Globus pallidus (tissue), 1 donor: ENCODE data around the gene NSL1.
"Not testable (repeated sequence)": the region's sequence is repeated elsewhere in the genome, so short reads cannot be mapped to it uniquely, and the experiment has no call there.

Source experiments
- DNase-seq: peaks from one replicate; pipeline ENCODE4 v3.0.0-alpha.2; 2015; ENCODE audit warnings: low spot score

The NSL1 gene

DNA sequence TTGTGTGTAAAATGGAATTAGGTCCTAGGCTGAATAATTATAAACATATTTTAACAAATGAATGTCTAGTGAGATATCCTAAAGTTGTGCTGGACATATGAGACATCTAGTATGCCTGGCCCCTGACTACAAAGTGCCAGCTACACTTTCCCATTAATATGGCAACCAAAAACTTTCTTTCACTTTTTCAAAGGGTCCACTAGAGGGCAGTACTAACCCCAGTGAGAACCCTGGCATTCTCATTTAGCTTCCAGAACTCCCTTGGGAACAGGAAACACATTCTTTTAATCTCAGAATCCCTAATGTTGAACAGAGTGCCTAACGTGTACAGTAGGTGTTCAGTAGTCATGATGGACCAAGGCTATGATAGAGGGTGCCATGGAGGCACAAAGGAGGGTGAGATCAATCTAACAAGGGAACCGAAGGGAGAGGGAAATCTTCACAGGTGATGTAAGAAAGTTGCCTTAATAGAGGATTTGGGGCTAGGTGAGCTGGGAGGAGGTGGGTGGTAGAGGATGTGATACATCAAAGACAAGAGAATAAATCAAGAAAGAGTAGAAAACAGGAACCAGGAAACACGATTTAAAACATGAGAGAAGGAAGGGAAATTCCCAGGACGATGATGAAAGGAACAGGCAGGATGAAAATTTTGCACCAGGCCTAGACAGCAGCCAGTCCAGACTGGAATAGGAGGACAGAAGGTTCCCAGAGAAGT, 41.6 kb downstream of the NSL1 start:
- DNase-seq, result peak; percentile 65

DNA sequence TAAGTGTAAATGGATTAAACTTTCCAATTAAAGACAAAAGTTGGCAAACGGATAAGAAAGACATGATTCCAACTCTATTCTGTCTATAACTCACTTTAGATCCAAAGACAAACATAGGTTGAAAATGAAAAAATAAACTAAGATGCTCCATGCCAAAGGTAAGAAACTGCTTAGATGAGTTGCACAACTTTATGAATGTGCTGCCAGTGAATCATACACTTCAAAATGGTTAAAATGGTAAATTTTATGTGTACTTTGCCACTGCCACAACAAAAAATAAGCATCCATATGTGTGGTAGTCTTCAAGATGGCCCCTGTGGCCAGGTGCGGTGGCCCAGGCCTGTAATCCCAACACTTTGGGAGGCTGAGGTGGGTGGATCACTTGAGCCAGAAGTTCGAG, 45.0 kb downstream of the NSL1 start:
- no peak for DNase-seq

DNA sequence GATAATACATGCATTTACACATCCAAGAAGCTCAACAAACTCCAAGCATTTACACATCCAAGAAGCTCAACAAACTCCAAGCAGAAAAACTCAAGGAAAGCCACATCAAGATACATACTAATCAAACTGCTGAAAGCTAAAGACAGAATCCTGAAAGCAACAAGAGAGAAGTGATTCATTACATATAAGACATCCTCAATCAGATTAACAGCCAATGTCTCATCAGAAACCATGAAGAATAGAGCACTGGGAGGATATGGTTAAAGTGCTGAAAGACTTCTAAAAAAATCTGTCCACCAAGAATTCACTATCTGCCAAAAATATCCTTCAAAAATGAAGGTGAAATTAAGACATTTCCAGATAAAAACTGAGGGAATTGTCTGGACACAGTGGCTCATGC, 46.3 kb downstream of the NSL1 start:
- no peak for DNase-seq

DNA sequence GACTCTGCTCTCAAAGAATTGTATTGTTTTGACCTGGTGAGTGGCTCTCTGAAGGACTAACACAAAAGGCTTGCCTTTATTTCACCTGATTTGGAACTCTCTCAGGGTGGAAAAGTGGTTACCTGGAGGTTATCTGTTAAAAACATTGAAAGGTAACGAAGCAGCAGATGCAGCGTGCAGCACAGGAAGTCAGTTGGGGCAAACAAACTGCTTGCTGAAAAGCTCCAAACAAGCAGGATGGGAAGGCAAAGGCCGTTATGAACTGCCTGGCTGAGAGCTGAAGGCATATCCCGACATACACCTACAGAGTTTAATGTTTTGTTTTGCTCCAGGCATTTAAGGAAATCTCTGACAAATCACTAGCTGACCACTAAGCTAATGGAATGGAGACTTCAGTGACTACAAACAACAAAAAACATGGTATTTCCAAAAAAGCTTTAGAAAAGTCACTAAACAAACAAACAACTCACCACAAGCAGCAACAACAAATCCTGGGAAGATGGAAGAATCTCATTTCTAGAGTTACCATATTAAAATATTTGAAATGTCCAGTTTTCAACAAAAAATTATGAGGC, 47.6 kb downstream of the NSL1 start:
- DNase-seq, result no peak

DNA sequence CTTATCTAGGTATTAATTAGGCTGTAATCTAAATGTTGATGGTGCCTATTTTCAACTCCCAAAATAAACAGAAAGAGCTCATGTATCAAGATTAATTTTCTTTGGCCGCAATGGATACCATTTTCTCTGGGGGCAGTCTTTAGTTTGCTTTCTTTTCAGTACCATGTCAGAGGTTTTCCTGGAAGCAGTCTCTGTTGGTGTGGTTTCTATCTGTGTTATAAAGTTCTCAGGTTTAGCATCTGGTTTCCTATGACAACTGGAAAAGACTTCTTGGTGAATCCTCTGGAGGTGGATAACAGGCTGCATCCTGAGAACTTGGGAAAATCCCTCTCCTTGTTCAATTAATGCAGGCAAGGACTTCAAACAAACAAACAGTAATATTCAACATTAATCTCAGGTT, 53.2 kb downstream of the NSL1 start:
- DNase-seq, result no peak

DNA sequence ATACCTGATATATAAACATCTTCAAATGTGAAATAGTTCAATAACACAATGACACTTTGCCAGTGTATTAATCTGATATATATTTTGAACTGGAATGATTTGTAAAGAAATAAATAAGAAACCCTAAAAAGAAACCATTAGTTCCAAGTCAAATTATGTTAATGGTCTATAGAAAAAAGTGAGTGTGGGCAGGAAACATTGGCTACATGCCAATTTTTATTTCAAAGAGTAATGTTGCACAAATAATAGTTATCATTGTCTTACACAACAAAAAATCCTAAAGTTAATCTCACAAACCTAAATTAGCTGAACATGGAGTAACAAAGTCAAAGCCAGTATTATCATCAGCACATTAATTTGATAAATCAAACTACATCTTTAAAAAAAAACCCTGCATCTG, 54.0 kb downstream of the NSL1 start:
- no peak for DNase-seq

DNA sequence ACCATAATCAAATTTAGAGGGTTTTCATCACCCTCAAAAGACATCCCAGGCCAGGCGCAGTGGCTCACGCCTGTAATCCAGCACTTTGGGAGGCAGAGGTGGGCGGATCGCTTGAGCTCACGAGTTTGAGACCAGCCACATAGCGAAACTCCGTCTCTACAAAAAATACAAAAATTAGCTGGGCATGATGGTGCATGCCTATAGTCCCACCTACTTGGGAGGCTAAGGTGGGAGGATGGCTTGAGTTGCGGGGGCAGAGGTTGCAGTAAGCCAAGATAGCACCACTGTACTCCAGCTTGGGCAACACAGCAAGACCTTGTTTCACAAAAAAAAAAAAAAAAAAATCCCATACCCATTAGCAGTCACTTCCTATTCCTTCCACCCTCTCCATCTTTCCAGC, 58.5 kb downstream of the NSL1 start:
- no peak for DNase-seq

DNA sequence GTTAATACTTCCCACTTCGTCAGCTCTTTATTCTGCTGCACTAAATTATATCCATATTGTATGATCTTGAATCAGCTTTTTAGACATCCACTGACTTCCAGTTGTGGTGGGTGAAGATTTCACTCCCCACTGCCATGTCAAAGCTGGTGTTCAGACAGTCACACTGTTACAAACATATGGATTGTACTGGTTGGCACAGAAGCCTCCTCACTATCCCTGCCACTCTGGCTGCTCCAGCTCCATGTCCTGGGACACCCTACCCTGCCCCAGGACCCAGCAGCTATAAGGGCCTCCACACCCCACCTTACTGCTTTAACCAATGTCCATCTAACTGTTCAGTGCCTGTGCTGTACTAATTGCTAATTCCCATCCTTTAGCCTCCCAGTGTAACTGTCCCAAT, 59.9 kb downstream of the NSL1 start:
- no peak for DNase-seq

DNA sequence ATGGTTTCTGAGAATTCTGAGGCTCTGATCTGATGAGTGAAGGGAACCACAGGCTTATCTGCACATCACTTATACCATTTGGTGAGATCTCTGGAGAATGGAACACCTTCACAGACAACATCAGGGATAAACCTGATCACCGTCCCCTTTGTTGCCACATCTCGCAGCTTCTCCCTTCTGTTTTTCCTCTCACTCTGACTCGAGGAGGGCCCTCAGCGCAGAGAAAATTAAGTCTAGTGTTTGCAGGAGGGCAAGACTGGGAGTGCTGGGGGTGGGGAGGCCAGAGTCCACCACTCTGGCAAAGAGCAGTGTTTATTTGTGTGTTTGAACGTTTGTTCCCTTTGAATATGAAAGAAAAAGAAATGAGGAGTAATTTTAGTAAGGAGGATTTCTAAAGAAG, 63.0 kb downstream of the NSL1 start:
- DNase-seq, result no peak

DNA sequence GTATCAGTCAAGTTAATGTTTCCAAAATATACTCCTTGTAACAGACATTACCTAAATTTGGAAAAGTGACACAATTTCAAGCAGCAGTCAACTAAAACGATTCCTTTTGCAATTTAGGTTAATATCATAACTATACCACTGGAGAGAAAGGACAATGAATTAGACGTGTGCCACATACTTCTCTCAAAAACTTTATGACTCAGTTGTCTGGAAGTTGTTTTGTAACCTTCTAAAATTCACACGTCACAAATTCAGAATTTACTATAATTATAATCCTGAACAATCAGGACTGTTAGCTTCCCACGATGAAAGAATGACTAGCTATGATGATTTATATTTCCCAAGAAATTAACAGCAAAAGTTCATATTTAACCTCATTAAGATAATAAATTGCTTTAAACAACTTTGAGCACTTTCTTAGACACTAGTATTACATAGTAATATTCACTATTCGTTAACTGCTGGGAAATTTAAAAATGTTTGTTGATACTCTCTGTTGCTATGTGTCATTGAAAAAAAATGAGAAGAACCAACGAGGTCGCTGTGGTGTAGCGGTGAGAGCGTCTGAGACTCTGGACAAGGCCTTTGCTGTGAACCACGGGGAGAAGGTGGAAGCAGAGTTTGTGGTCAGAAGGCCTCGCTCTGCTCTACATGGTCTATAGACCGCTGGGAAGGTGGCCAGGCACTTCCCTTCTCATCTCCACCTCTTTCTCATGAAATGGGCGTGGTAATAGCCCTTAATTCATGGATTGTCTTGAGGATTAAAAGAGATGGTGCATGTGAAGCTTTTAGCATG, 64.0 kb downstream of the NSL1 start:
- no peak for DNase-seq

DNA sequence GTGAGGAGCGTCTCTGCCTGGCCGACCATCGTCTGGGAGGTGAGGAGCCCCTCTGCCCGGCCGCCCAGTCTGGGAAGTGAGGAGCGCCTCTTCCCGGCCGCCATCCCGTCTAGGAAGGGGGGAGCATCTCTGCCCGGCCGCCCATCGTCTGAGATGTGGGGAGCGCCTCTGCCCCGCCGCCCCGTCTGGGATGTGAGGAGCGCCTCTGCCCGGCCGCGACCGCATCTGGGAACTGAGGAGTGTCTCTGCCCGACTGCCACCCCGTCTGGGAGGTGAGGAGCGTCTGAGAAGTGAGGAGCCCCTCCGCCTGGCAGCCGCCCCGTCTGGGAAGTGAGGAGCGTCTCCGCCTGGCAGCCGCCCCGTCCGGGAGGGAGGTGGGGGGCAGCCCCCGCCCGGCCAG, 66.9 kb downstream of the NSL1 start:
- DNase-seq, result not testable (repeated sequence)

DNA sequence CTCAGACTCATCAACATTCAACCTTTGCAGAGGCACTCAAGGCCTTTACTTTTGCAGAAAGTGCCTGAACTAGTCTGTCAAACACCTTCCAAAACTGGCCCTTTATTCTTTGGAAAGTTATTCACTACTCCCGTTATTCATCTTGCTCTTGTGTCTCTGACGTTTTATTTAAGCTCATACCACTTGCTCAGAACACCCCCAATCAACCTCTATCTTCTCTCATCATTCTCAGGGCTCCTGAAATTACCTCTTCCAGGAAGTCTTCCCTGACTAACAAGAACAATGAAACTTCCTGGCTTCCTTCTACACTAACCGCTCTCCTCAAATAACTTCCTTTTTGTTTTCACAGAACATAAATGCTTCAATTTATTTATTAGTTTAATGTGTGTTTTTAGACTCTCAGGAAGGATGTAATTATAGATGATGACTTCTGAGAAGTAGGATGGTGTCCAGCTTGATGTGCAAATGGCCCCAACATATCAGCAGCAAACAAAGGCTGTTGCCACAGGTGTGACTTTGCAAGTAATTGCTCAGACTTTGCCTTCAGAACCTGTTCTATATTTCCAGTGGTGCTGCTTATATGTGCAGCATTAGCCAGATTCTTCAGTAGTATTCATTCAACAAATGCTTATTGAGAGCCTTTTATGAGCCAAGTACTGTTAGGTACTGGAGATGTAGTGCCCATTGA, 69.2 kb downstream of the NSL1 start:
- DNase-seq, result no peak

DNA sequence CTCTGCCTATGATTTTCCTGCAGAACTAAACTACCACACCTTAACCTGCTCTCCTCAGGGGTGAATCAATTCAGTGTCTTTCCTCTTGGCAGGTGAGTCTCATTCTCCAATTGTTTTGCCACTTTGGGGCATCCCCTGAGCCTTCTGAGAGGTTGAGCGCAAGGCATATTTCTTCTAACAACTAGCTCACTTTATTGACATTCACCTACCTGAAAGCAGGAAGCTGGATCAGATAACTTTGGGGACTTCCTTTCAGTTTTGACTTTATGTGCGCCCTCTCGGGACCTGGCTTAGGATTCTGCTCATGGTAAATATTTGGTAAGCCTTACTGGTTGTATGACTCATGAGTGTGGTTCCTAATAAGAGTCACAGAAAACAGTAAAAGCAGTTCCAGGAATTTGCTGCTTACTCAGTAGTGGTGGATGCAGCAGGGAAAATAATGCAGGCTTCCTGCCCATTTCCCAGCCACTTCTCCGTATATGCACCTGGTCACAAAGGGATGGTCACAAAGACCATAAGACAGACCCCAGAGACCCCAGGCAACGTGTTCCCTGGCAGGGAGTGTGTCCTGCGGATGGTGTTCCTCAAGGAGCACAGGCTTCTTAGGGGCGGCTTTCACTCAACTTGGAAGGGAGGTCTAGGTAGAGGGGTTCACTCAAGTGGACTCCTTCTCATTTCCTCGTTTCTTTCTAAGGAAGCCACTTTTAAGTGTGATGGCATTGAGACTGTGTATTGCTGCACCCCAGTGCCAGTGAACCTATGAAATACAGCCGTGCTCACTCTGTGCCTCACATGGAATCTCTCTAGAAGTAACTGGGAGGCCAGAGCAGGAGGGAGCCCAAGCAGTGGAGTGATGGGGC, 70.0 kb downstream of the NSL1 start:
- no peak for DNase-seq

DNA sequence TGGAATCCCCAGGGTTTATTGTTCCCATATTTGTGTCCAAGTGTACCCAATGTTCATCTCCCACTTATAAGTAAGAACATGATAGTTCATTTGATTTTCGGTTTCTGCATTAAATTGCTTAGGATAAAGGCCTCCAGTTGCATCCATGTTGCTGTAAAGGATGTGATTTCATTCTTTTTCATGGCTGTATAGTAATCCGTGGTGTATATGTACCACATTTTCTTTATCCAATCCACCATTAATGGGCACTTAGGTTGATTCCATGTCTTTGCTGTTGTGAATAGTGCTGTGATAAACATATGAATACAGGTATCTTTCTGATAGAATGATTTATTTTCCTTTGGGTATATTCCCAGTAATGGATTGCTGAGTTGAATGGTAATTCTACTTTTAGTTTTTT, 71.9 kb downstream of the NSL1 start:
- DNase-seq, result no peak

DNA sequence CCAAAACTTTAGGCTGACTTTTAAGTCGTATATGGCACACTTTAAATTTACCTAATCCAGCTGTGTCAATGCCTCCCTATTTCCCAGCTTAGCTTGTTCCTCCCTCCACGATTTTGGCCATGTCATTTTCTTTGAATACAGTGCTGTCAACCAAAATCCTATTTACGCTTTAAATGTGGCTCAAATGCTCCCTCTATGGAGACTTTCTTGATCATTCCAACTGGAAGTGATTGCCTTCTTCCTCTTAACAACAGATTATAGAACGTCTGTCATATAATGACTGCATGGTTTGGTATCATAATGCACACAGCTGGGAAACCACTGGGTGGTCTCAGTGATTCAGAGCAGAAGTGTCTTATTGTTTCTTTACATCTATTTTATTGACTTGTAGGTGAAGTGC, 73.1 kb downstream of the NSL1 start:
- DNase-seq, result peak; percentile 20

DNA sequence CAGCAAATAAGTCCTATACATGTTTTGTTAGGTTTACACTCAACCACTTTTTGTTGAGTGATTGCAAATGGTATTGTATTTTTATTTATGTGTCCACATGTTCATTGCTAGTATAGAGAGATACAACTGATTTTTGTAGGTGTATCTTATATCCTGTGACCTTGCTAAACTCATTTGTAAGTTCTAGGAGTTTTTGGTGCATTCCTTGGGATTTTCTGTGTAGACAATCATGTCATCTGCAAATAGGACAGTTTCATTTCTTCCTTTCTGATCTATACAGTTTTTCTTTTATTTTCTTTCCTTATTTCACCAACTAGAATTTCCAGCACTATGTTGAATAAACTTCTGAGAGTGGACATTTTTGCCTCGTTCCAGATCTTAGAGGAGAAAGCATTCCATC, 75.4 kb downstream of the NSL1 start:
- DNase-seq, result no peak

DNA sequence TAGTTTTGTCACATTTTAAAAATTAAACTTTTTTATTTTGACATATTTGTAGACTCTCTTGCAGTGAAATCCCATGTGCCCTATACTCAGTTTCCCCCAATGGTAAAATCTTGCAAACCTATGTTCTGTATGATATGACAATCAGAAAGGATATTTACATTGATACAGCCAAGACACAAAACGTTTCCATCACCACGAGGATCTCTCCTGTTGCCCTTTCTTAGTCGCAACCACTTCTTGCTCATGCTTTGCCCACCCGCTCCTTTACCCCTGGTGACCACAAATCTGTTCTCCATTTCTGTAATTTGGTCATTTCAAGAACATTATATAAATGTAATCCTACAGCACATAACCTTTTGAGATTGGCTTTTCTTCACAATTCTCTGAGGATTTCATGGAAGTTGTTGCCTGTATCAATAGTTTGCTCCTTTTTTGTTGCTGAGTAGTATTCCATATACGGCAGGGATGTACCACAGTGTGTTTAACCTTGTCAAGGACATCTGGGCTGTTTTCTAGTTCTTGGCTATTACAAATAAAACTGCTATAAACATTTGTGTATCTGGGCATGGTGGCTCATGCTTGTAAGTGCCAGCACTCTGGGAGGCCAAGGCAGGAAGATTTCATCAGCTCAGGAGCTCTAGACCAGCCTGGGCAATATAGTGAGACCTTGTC, 78.0 kb downstream of the NSL1 start:
- no peak for DNase-seq

DNA sequence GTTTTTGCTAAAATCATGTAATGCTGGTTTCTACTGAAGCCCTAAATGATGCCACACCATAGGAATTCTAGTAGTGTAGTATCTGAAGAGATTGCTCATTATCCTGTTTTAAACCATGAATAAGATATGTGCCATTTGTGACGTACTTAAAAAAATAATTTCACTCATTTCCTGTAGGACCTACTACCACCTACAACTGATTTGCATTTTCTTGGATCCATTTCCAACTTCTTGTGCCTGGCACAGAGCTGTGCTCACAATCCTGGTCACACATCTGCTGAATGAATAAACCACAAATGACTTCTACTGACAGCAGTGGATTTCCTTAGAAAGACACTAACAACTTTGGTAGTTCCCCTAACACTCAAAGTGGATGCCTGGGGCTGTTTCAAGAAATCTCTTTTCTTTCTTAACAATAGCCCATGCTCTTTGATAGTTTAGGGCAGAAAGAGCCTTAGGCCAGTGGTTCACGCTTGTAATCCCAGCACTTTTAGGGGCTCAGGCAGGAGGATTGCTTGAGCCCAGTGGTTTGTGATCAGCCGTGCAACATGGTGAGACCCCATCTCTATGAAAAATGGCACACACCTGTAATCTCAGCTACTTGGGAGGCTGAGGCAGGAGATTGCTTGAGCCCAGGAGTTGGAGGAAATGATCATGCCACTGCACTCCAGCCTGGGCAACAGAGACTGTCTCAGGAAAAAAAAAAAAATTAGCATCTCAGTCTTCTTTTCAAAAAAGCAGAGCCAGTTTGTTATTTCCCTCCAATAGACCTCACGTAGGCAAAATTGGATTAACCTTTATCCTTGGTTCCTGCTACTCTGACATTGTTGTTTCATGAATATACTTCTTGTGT, 78.9 kb downstream of the NSL1 start:
- no peak for DNase-seq

DNA sequence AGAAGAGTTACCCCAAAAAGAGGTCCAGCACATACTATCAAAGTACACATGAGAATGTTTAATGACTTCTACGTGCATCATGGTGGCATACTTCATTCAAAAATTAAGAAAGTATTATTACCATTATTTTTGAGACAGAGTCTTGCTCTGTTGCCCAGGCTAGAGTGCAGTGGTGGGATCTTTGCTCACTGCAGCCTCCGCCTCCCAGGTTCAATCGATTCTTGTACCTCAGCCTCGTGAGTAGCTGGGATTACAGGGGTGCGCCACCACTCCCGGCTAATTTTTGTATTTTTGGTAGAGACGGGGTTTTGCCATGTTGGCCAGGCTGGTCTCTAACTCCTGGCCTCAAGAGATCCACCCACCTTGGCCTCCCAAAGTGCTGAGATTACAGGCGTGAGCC, 79.6 kb downstream of the NSL1 start:
- DNase-seq, result not testable (repeated sequence)

DNA sequence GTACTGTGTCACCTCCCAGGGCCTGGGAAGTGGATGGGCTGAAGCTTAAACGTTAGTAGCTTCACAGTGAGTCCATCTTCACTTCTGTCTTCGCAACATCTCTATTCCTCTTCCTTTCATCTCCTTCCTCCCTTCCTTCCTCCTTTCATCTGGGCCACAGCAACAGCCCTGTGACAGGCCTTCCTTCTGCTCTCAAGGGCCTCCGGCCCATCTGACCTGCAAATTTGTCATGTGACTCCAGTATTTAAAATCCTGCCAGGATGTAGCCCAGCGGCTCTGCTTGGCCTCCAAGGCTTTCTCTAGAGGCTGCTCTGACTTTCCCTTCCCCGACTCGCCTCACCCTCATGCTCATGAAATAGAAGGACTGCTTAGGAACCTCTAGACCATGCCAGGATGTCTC, 81.0 kb downstream of the NSL1 start:
- peak; percentile 11 for DNase-seq
